Brain microvascular endothelial cell (primary cell): ENCODE measurements around the gene WNK4.

Source experiments
- DNase-seq: peaks from one replicate; pipeline ENCODE4 v3.0.0-alpha.2; 2020
- H3K27ac ChIP-seq: fragments of 250-450 bp; sonication (Bioruptor Pico); 2 replicates; pipeline ENCODE4 v1.5.1; 2020; ENCODE audit warnings: mild to moderate bottlenecking, moderate library complexity
- H3K27me3 ChIP-seq: fragments of 250-450 bp; sonication (Bioruptor Pico); replicated peaks from 2 replicates; pipeline ENCODE4 v1.5.1; 2020; ENCODE audit warnings: mild to moderate bottlenecking
- H3K36me3 ChIP-seq: fragments of 250-450 bp; sonication (Bioruptor Pico); replicated peaks from 2 replicates; pipeline ENCODE4 v1.5.1; 2020; ENCODE audit warnings: mild to moderate bottlenecking
- H3K4me3 ChIP-seq: 2 replicates; pipeline ENCODE4 v1.5.1; 2011; ENCODE audit warnings: low read depth, mild to moderate bottlenecking, control low read depth, low read length, moderate library complexity
- in situ Hi-C: cut with HindIII; loops from 2 replicates; pipeline ENCODE4 v1.10.0; 2017; ENCODE audit warnings: low sequenced_read_pairs, low pct_ligation_motif_present
- TF ChIP-seq, protein P1 (sequence below): IDR thresholded peaks from 2 replicates; pipeline ENCODE4 v1.5.1; 2011; ENCODE audit warnings: low read depth, mild to moderate bottlenecking, moderate library complexity, low read length, control low read depth, inconsistent platforms; ENCODE audit errors: missing control alignments

WNK4 gene

DNA sequence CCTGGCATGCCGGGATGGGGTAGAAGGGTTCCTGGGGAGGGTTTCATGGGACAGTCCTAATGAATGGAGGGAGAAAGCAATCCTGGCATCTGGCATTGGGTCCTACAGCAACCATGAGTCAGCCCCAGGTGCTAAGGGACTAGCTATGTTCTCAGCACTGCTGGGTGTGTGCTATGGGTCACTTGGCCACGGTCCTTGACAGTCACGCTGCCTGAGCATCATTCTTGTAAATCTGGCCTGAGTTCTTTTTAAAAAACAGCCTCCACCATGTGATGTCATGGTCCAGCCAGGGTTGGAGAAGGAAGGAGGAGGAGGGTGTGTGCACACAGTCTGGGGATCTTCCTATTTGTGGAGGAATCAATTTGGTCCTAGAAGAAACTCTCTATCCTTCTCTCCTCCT is 25.6 kb upstream of the WNK4 start:
- TF ChIP-seq, protein P1, sequence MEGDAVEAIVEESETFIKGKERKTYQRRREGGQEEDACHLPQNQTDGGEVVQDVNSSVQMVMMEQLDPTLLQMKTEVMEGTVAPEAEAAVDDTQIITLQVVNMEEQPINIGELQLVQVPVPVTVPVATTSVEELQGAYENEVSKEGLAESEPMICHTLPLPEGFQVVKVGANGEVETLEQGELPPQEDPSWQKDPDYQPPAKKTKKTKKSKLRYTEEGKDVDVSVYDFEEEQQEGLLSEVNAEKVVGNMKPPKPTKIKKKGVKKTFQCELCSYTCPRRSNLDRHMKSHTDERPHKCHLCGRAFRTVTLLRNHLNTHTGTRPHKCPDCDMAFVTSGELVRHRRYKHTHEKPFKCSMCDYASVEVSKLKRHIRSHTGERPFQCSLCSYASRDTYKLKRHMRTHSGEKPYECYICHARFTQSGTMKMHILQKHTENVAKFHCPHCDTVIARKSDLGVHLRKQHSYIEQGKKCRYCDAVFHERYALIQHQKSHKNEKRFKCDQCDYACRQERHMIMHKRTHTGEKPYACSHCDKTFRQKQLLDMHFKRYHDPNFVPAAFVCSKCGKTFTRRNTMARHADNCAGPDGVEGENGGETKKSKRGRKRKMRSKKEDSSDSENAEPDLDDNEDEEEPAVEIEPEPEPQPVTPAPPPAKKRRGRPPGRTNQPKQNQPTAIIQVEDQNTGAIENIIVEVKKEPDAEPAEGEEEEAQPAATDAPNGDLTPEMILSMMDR = no peak
- H3K27me3 ChIP-seq = peaks cover under 1% of the 10 kb centered on the region
- no peak overlapping the region for H3K4me3 ChIP-seq
- no peak overlapping the region for H3K27ac ChIP-seq
- H3K36me3 ChIP-seq = no peaks in the 10 kb centered on the region
- DNase-seq = no peak
- in situ Hi-C loops = no loop called here

DNA sequence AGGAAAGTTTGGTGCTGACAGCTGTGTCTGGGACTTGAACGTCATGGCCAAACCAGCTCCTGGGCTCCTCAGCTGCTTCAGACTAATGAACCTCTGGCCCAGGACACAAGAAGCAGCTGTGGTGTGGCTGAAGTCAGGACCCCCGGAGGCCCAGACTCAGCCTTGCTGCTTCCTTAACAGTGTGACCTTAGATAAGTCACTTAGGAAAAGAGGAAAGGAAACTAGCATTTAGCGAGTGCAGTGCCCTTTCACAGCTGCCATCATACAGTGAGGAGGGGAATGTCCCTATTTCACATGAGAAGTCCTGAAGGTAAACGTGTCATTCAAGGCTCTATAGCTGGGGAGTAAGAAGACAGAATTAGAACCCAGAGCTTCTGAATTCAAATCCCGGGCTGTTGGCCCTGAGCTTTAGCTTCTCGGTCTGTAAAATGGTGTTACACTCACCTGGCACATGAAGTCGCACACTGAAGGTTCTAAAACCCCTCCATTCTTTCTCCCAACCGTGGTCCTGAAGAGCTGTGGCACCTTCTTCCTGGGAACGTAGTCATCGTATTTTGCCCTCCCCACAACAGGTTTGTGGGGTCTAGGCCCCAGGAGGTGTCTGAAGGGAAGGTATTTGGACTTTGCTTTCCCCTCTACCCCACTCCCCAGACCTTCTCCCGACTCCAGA is 20.3 kb upstream of the WNK4 start:
- Histone ChIP-seq H3K27me3 (peaks cover 19% of the 10 kb centered on the region), H3K27ac (no peak overlapping the region), H3K36me3 (no peaks in the 10 kb centered on the region), H3K4me3 (no peak overlapping the region)
- in situ Hi-C loops = no loop called here
- DNase-seq = no peak
- TF ChIP-seq, protein P1 = no peak

DNA sequence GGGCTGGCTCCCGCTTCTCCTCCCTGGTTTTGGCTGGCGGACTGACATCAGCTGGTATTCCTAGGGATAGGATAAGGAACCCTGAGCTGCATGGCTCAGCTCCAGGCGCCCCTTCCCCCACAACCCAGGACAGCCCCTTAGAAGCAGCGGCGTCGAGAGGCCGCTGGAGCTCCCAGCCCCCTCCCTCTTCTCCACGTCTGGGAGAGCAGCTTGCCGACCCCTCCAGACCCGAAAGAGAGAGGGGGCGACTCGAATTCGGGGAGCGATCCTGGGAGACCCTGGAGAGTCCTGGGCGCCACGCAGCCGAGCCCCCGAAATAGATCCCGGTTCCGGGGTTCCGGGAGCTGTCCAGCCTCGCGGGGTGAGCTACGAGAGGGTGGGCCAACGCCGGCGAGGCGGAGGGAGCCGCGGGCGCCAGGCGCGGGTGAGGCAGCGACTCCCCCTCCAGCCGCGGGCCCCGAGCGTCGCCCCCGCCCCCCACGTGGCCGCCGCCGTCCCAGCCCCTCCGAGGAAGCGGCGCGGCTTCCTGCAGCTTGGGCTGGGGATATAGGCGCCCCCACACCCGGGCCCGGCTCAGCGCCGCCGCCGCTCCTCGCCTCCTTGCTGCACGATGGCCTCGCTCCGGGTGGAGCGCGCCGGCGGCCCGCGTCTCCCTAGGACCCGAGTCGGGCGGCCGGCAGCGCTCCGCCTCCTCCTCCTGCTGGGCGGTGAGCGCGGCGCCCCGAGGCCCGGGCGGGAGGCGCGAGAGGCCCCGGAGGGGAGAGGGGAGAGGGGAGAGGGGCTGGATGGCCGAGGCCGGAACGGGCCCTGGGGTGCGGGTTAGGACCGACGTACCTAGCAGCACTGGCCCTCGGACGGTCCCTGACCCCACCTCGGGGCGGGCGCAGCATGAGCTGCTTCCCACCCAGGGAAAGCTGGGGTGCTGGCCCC is 19.5 kb upstream of the WNK4 start, which contains the start of gene RAMP2:
TSS of gene RAMP2 (plus strand) at position 576 of the 930 bp plus-strand sequence. CDS start at position 611, 35 bp downstream.
- H3K27ac ChIP-seq = no peak within 1 kb of the TSS
- peaks cover 19% of the 10 kb centered on the region for H3K27me3 ChIP-seq
- in situ Hi-C loops = no loop called here
- no peaks in the 10 kb centered on the region for H3K36me3 ChIP-seq
- H3K4me3 ChIP-seq = peak within 1 kb of the TSS; percentile 43
- TF ChIP-seq, protein P1 = no peak
- DNase-seq = no peak

DNA sequence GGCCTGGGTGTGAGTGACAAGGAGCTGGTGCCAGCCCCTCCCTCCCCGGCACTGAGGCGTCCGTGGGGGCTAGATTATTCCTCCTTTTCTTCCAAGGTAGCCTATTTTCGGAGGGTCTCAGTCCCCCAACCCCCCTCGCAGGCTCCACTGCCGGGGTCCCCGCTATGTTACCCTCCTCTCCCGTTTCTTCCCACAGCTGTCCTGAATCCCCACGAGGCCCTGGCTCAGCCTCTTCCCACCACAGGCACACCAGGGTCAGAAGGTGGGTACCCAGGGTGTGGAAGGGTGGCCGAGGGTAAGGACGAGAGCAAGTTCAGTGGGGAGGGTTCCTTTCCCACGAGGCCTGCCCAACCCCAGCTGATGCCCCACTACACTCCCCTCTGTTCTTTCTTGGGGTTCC is 18.8 kb upstream of the WNK4 start:
- Histone ChIP-seq H3K4me3 (peak overlapping the region; percentile 43), H3K27ac (no peak overlapping the region), H3K36me3 (no peaks in the 10 kb centered on the region), H3K27me3 (peaks cover 19% of the 10 kb centered on the region)
- TF ChIP-seq, protein P1 = no peak
- no peak for DNase-seq
- in situ Hi-C loops = no loop called here

DNA sequence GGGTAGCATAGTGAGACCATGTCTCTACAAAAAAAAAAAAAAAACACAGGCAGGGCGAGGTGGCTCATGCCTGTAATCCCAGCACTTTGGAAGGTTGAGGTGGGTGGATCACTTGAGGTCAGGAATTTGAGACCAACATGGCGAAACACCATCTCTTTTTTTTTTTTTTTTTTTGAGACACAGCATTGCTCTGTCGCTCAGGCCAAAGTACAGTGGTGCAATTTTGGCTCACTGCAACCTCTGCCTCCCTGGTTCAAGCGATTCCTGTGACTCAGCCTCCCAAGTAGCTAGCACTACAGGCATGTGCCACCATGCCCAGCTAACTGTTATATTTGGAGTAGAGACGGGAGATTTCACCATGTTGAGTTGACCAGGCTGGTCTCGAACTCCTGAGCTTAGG is 14.3 kb upstream of the WNK4 start:
- no peaks in the 10 kb centered on the region for H3K36me3 ChIP-seq
- no peak overlapping the region for H3K27ac ChIP-seq
- peaks cover 7% of the 10 kb centered on the region for H3K27me3 ChIP-seq
- no peak for DNase-seq
- in situ Hi-C loops = no loop called here
- TF ChIP-seq, protein P1 = no peak
- no peak overlapping the region for H3K4me3 ChIP-seq
